SH-SY5Y (cell line): ENCODE results near the gene MXI1.

ENCODE experiments used
- GATA2 ChIP-seq: IDR thresholded peaks from 2 replicates; pipeline ENCODE4 v1.6.1; 2011; ENCODE audit warnings: mild to moderate bottlenecking, low read depth, low read length
- GATA3 ChIP-seq: IDR thresholded peaks from 2 replicates; pipeline ENCODE4 v1.6.1; 2011; ENCODE audit warnings: low read depth, mild to moderate bottlenecking, low read length, moderate library complexity

DNA sequence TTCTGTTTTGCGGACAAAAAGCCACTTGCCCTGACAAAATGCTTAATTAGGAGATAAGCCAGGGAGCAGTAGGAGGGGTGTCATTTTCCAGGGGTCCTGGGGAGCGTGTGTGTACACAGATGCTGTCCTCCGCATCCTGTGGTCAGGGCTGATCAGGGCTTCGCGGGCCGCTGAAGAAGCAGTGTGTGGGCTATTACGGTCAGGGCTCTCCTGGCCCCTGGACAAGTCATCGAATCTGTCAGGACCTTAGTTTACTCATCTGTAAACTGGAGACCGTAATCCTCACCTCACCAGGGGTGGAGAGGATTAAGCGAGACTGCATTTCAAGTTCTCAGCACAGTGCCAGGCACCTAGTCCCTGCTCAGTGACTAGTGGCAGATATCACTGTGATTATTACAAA lies 26.0 kb upstream of the MXI1 start:
- TF ChIP-seq GATA2 (no peak), GATA3 (no peak)
